K562 (cell line): ENCODE data around the gene CDK5R2. TPM values are rescaled to one million over a fixed set of nuclear protein-coding genes. Genes with fewer than 3 reads are reported as not detected.

Source experiments
- CSDE1 ChIP-seq, 2 experiments: fragments of 450-650 bp; IDR thresholded peaks; 2 replicates each; pipeline ENCODE4 v1.6.1; 2016; ENCODE audit warnings: mild to moderate bottlenecking in 1 of 2
- ERF ChIP-seq: fragments of 450-650 bp; formaldehyde crosslinking; IDR thresholded peaks from 2 replicates; pipeline ENCODE4 v1.4.0; 2020; ENCODE audit warnings: mild to moderate bottlenecking, mixed read lengths
- GATAD2B ChIP-seq: fragments of 450-650 bp; IDR thresholded peaks from 2 replicates; pipeline ENCODE4 v1.6.1; 2017; ENCODE audit warnings: mild to moderate bottlenecking, borderline replicate concordance
- NBN ChIP-seq: fragments of 450-650 bp; IDR thresholded peaks from 2 replicates; pipeline ENCODE4 v1.6.1; 2016; ENCODE audit warnings: low read depth, mild to moderate bottlenecking
- RBM39 ChIP-seq: fragments of 200-400 bp; formaldehyde crosslinking; optimal IDR thresholded peaks from 2 replicates; pipeline ENCODE3; 2018; ENCODE audit warnings: low read depth, low read length
- RUNX1 ChIP-seq: sonication (generic); IDR thresholded peaks from 2 replicates; pipeline ENCODE4 v1.6.1; 2016; ENCODE audit warnings: antibody characterized with exemption, low read depth
- YY1 ChIP-seq, 3 experiments: IDR thresholded peaks; 2 replicates each; pipeline ENCODE4 v1.6.1; 2011; ENCODE audit warnings: low read length in 2 of 3, mild to moderate bottlenecking in 2 of 3, moderate library complexity in 2 of 3, borderline replicate concordance in 1 of 3, control low read depth in 1 of 3, low read depth in 1 of 3; ENCODE audit not compliant: insufficient read depth in 3 of 3, insufficient replicate concordance in 2 of 3, control insufficient read depth in 1 of 3, insufficient read length in 1 of 3; ENCODE audit errors: extremely low read depth in 1 of 3
- ZNF347 ChIP-seq: fragments of 450-650 bp; formaldehyde crosslinking; IDR thresholded peaks from 2 replicates; pipeline ENCODE4 v1.4.0; 2020; ENCODE audit warnings: low read depth, mild to moderate bottlenecking, moderate library complexity
- ZNF41 ChIP-seq: fragments of 250-450 bp; sonication (Bioruptor Pico); conservative IDR thresholded peaks from 2 replicates; pipeline ENCODE4 v1.4.0; 2020; ENCODE audit warnings: mild to moderate bottlenecking
- ZNF561 ChIP-seq: fragments of 450-650 bp; formaldehyde crosslinking; conservative IDR thresholded peaks from 2 replicates; pipeline ENCODE4 v1.4.0; 2020; ENCODE audit warnings: mild to moderate bottlenecking, moderate library complexity
- ZNF583 ChIP-seq: fragments of 250-450 bp; sonication (Bioruptor Pico); IDR thresholded peaks from 2 replicates; pipeline ENCODE4 v1.4.0; 2020
- polyA plus RNA-seq, 8 experiments: library from polyadenylated mRNA; depleted of rRNA in 4 of 8; stranded (reverse) in 5 of 8; unstranded in 3 of 8; fragments of >200 nt; fragmentation: Nextera tagmentation in 2 of 8; fragmentation: Illumina TruSeq in 1 of 8; extraction: Ambion mirVana in 2 of 8; extraction: Trizol in 1 of 8; gene quantifications; 2 replicates each; pipeline versions ENCODE4 v1.2.1 to v1.2.3, GENCODE V29; 2011 to 2014; ENCODE audit warnings: inconsistent platforms in 1 of 8, missing spikeins in 1 of 8
- total RNA-seq, 7 experiments: library from RNA; depleted of rRNA in 6 of 7; stranded (reverse); fragments of >200 nt in 6 of 7; fragmentation: Illumina TruSeq in 2 of 7; extraction: Trizol in 2 of 7; gene quantifications; 2 replicates each; pipeline versions ENCODE4 v1.2.1 to v1.2.3, GENCODE V29; 2011 to 2021; ENCODE audit warnings: low replicate concordance in 1 of 7
- TF ChIP-seq, protein P1 (sequence below): IDR thresholded peaks from 2 replicates; pipeline ENCODE4 v1.6.1; 2011; ENCODE audit not compliant: insufficient read length; ENCODE audit errors: extremely low read depth
- TF ChIP-seq, protein P2 (sequence below), 2 experiments: fragments of 150-350 bp in 1 of 2; IDR thresholded peaks; 2 replicates each; pipeline ENCODE4 v1.6.1; 2012 to 2016; ENCODE audit warnings: low read depth in 2 of 2, low read length in 2 of 2, mild to moderate bottlenecking in 1 of 2, moderate library complexity in 1 of 2
- TF ChIP-seq, protein P3 (sequence below): fragments of 450-650 bp; formaldehyde crosslinking; conservative IDR thresholded peaks from 2 replicates; pipeline ENCODE4 v1.4.0; 2022; ENCODE audit warnings: mild to moderate bottlenecking, missing genetic modification characterization
- TF ChIP-seq, protein P4 (sequence below): fragments of 250-450 bp; sonication (Bioruptor Pico); IDR thresholded peaks from 2 replicates; pipeline ENCODE4 v1.4.0; 2020

Gene CDK5R2
- total and polyA plus RNA-seq, 9 of the 15 experiments (the other 6 are each of a cell fraction or from before 2014, with no cell fraction given): 0.09 TPM; not detected in 8

DNA sequence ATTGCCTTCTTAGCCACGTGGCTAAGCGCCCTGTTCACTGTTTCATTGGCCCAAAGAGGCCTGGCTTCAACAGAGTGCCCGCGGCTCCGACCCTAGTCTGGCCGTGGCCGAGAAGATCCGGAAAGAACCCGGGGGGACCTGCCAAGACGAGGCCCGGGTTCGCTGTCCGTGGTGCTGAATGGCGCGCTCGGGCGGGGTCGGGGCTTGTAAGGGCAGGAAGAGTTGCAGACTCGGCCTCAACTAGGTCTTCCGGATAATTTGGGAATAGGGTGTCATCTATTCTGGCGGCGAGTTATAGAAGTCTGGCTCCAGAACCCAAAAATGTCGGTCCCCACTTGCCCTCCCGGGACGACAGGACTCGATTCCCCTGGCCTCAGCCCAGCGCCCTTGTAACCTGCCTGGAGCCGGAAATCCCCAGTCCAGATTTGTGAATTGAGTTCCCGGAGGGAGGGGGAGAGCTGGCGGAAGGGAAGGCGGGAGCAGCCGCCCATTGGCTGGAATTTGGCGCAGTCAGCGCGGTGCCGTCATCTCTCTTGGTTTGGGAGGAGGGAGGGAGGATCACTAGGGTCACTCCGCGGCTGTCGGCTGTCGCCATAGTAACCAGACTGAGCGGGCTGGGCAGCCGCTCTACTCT is 3.5 kb downstream of the CDK5R2 start (continued):
- TF ChIP-seq, protein P1, sequence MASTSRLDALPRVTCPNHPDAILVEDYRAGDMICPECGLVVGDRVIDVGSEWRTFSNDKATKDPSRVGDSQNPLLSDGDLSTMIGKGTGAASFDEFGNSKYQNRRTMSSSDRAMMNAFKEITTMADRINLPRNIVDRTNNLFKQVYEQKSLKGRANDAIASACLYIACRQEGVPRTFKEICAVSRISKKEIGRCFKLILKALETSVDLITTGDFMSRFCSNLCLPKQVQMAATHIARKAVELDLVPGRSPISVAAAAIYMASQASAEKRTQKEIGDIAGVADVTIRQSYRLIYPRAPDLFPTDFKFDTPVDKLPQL: no peak
- TF ChIP-seq, protein P2, sequence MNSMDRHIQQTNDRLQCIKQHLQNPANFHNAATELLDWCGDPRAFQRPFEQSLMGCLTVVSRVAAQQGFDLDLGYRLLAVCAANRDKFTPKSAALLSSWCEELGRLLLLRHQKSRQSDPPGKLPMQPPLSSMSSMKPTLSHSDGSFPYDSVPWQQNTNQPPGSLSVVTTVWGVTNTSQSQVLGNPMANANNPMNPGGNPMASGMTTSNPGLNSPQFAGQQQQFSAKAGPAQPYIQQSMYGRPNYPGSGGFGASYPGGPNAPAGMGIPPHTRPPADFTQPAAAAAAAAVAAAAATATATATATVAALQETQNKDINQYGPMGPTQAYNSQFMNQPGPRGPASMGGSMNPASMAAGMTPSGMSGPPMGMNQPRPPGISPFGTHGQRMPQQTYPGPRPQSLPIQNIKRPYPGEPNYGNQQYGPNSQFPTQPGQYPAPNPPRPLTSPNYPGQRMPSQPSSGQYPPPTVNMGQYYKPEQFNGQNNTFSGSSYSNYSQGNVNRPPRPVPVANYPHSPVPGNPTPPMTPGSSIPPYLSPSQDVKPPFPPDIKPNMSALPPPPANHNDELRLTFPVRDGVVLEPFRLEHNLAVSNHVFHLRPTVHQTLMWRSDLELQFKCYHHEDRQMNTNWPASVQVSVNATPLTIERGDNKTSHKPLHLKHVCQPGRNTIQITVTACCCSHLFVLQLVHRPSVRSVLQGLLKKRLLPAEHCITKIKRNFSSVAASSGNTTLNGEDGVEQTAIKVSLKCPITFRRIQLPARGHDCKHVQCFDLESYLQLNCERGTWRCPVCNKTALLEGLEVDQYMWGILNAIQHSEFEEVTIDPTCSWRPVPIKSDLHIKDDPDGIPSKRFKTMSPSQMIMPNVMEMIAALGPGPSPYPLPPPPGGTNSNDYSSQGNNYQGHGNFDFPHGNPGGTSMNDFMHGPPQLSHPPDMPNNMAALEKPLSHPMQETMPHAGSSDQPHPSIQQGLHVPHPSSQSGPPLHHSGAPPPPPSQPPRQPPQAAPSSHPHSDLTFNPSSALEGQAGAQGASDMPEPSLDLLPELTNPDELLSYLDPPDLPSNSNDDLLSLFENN (IDR thresholded peaks at IDR 0.05; ENCODE audit: low read depth in 2 of 2, low read length in 2 of 2): no peak
- TF ChIP-seq ZNF583: no peak
- no peak for TF ChIP-seq NBN
- TF ChIP-seq, protein P3, sequence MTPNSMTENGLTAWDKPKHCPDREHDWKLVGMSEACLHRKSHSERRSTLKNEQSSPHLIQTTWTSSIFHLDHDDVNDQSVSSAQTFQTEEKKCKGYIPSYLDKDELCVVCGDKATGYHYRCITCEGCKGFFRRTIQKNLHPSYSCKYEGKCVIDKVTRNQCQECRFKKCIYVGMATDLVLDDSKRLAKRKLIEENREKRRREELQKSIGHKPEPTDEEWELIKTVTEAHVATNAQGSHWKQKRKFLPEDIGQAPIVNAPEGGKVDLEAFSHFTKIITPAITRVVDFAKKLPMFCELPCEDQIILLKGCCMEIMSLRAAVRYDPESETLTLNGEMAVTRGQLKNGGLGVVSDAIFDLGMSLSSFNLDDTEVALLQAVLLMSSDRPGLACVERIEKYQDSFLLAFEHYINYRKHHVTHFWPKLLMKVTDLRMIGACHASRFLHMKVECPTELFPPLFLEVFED (CRISPR knock-in tag): no peak
- TF ChIP-seq ERF: no peak
- no peak for TF ChIP-seq RBM39
- TF ChIP-seq GATAD2B: no peak
- TF ChIP-seq CSDE1 (IDR thresholded peaks at IDR 0.05): no peak
- no peak for TF ChIP-seq ZNF561 (CRISPR knock-in tag)
- no peak for TF ChIP-seq ZNF41 (CRISPR knock-in tag)
- TF ChIP-seq, protein P4, sequence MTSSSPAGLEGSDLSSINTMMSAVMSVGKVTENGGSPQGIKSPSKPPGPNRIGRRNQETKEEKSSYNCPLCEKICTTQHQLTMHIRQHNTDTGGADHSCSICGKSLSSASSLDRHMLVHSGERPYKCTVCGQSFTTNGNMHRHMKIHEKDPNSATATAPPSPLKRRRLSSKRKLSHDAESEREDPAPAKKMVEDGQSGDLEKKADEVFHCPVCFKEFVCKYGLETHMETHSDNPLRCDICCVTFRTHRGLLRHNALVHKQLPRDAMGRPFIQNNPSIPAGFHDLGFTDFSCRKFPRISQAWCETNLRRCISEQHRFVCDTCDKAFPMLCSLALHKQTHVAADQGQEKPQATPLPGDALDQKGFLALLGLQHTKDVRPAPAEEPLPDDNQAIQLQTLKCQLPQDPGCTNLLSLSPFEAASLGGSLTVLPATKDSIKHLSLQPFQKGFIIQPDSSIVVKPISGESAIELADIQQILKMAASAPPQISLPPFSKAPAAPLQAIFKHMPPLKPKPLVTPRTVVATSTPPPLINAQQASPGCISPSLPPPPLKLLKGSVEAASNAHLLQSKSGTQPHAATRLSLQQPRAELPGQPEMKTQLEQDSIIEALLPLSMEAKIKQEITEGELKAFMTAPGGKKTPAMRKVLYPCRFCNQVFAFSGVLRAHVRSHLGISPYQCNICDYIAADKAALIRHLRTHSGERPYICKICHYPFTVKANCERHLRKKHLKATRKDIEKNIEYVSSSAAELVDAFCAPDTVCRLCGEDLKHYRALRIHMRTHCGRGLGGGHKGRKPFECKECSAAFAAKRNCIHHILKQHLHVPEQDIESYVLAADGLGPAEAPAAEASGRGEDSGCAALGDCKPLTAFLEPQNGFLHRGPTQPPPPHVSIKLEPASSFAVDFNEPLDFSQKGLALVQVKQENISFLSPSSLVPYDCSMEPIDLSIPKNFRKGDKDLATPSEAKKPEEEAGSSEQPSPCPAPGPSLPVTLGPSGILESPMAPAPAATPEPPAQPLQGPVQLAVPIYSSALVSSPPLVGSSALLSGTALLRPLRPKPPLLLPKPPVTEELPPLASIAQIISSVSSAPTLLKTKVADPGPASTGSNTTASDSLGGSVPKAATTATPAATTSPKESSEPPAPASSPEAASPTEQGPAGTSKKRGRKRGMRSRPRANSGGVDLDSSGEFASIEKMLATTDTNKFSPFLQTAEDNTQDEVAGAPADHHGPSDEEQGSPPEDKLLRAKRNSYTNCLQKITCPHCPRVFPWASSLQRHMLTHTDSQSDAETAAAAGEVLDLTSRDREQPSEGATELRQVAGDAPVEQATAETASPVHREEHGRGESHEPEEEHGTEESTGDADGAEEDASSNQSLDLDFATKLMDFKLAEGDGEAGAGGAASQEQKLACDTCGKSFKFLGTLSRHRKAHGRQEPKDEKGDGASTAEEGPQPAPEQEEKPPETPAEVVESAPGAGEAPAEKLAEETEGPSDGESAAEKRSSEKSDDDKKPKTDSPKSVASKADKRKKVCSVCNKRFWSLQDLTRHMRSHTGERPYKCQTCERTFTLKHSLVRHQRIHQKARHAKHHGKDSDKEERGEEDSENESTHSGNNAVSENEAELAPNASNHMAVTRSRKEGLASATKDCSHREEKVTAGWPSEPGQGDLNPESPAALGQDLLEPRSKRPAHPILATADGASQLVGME: no peak
- no peak for TF ChIP-seq ZNF347
- TF ChIP-seq YY1 (IDR thresholded peaks at IDR 0.05; ENCODE audit: borderline replicate concordance in 1 of 3, control insufficient read depth in 1 of 3, extremely low read depth in 1 of 3, insufficient read depth in 3 of 3, insufficient read length in 1 of 3, insufficient replicate concordance in 2 of 3, low read depth in 1 of 3, low read length in 2 of 3): peak in 1 of 3 experiments; percentile 18
- TF ChIP-seq RUNX1: no peak
